Osteocyte (in vitro differentiated cells): Measurements from ENCODE around the gene RAET1E. TPM values are rescaled to one million over a fixed set of nuclear protein-coding genes. Genes with fewer than 3 reads are reported as not detected.
"Not testable (repeated sequence)": the region's sequence is repeated elsewhere in the genome, so short reads cannot be mapped to it uniquely, and the experiment has no call there.

Source experiments
- DNase-seq: peaks from one replicate; pipeline ENCODE4 v3.0.0; 2021; ENCODE audit warnings: mixed read lengths; ENCODE audit not compliant: unreplicated experiment; ENCODE audit errors: extremely low spot score
- H3K27ac Mint-ChIP-seq: one replicate; pipeline ENCODE4 v1.8.0; 2021; ENCODE audit warnings: mild to moderate bottlenecking, mixed read lengths; ENCODE audit not compliant: unreplicated experiment
- H3K27me3 Mint-ChIP-seq: one replicate; pipeline ENCODE4 v1.8.0; 2021; ENCODE audit warnings: mixed read lengths; ENCODE audit not compliant: unreplicated experiment
- H3K36me3 Mint-ChIP-seq: one replicate; pipeline ENCODE4 v1.8.0; 2021; ENCODE audit warnings: mixed read lengths; ENCODE audit not compliant: unreplicated experiment
- H3K4me1 Mint-ChIP-seq: one replicate; pipeline ENCODE4 v1.8.0; 2021; ENCODE audit warnings: mixed read lengths; ENCODE audit not compliant: unreplicated experiment
- H3K4me3 Mint-ChIP-seq: one replicate; pipeline ENCODE4 v1.8.0; 2021; ENCODE audit warnings: mild to moderate bottlenecking, moderate library complexity, mixed read lengths; ENCODE audit not compliant: unreplicated experiment
- H3K9me3 Mint-ChIP-seq: one replicate; pipeline ENCODE4 v1.8.0; 2021; ENCODE audit warnings: mixed read lengths; ENCODE audit not compliant: unreplicated experiment
- CTCF ChIP-seq: fragments of 200-600 bp; sonication (generic); IDR thresholded peaks from 2 replicates; pipeline ENCODE4 v1.5.0; 2021; ENCODE audit warnings: antibody characterized with exemption, mild to moderate bottlenecking, moderate library complexity
- total RNA-seq: library from RNA; stranded (reverse); gene quantifications from 2 replicates; pipeline ENCODE4 v1.2.1, GENCODE V29; 2021

The RAET1E gene
- total RNA-seq, 1 donor from 2014 or later: not detected

GRCh38 chr6:149938571-149939355 is 40.9 kb upstream of the RAET1E start:
- TF ChIP-seq CTCF: no peak
- peaks cover 63% of the 10 kb centered on the region for H3K27me3 Mint-ChIP-seq
- H3K4me3 Mint-ChIP-seq: peak overlapping the region; percentile 76
- DNase-seq: no peak
- H3K4me1 Mint-ChIP-seq: peaks cover 25% of the 10 kb centered on the region
- H3K9me3 Mint-ChIP-seq: no peaks in the 10 kb centered on the region
- H3K27ac Mint-ChIP-seq: no peak overlapping the region
- no peaks in the 10 kb centered on the region for H3K36me3 Mint-ChIP-seq

- Mint-ChIP-seq H3K27ac (peak overlapping the region; percentile 23), H3K4me3 (peak overlapping the region; percentile 76), H3K27me3 (peaks cover 70% of the 10 kb centered on the region), H3K4me1 (peaks cover 25% of the 10 kb centered on the region)
- H3K36me3 Mint-ChIP-seq, DNase-seq, H3K9me3 Mint-ChIP-seq: not testable (repeated sequence)
These were observed 40.2 kb upstream of the RAET1E start for GRCh38 chr6:149938013-149938570.

DNA sequence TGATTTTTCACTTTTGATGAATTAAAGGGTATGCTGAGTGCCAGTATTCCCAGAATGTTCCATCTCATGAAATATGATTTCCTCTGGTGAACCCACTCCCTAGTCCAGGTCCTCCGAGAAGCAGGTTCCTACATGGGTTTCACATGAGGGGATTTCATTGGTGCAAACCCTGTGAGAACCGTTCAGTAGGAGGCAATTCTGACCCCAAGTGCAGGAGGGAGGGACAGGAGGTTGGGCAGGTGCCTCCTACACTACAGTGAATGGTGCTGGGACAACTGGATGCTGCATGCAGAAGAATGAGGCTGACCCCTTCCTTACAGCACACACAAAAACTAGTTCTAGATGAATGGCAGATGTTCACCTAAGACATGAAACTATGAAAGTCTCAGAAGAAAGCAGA is 38.8 kb upstream of the RAET1E start:
- H3K9me3 Mint-ChIP-seq: no peaks in the 10 kb centered on the region
- H3K27me3 Mint-ChIP-seq: peaks cover 80% of the 10 kb centered on the region
- H3K4me3 Mint-ChIP-seq: no peak overlapping the region
- no peak for DNase-seq
- TF ChIP-seq CTCF: no peak
- peaks cover 19% of the 10 kb centered on the region for H3K4me1 Mint-ChIP-seq
- H3K27ac Mint-ChIP-seq: no peak overlapping the region
- H3K36me3 Mint-ChIP-seq: no peaks in the 10 kb centered on the region

DNA sequence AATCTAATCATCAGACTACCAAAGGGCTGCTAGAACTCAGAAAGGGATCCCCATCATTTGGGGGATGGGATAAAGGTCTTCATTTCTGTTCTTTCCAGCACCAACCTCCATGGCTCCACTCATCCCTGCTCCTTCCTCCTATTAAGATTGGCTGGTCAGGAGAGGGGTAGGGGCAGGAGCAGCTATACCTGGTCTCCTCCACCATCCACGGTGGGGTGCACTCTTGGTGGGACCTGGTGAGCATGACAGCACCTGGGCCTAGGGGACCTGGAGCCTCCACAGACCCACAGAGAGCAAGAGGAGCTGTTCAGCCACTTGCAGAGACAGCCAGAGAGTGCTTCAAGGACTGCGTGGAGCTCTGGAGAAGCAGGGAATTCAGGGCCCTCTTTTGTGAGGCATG is 37.8 kb upstream of the RAET1E start:
- no peak for DNase-seq
- H3K4me1 Mint-ChIP-seq: peaks cover 13% of the 10 kb centered on the region
- no peaks in the 10 kb centered on the region for H3K36me3 Mint-ChIP-seq
- no peak overlapping the region for H3K27ac Mint-ChIP-seq
- H3K4me3 Mint-ChIP-seq: no peak overlapping the region
- TF ChIP-seq CTCF: no peak
- peaks cover 90% of the 10 kb centered on the region for H3K27me3 Mint-ChIP-seq
- H3K9me3 Mint-ChIP-seq: no peaks in the 10 kb centered on the region

GRCh38 chr6:149935246-149935645 is 37.3 kb upstream of the RAET1E start:
- no peak overlapping the region for H3K27ac Mint-ChIP-seq
- H3K9me3 Mint-ChIP-seq: no peaks in the 10 kb centered on the region
- peaks cover under 1% of the 10 kb centered on the region for H3K36me3 Mint-ChIP-seq
- no peak for DNase-seq
- peaks cover 13% of the 10 kb centered on the region for H3K4me1 Mint-ChIP-seq
- H3K4me3 Mint-ChIP-seq: no peak overlapping the region
- H3K27me3 Mint-ChIP-seq: peaks cover 90% of the 10 kb centered on the region
- TF ChIP-seq CTCF: no peak
